Measurements from ENCODE around the gene GHRL. TPM values are rescaled to one million over a fixed set of nuclear protein-coding genes. Genes with fewer than 3 reads are reported as not detected.

GHRL gene
- total RNA-seq, 1 donor from 2014 or later: 0.55 TPM

GRCh38 chr3:10327592-10327991 is 34.8 kb upstream of the GHRL start:
- intact Hi-C loops (cut with micrococcal nuclease): no loop called here

- intact Hi-C loops (cut with micrococcal nuclease): loop anchor here (1.0 to 5.0 kb wide), 3 partner anchors 310 to 480 kb away; partner anchors contain the start of genes CRELD1 and RPUSD3
Measured at GRCh38 chr3:10322352-10322710, 29.6 kb upstream of the GHRL start.

- intact Hi-C loops (cut with micrococcal nuclease): loop anchor here (1.0 to 5.0 kb wide), 9 partner anchors 73 to 673 kb away; partner anchors contain the start of genes BRK1, CRELD1, FANCD2 and JAGN1
Measured at GRCh38 chr3:10321630-10322351, 29.0 kb upstream of the GHRL start.

GRCh38 chr3:10320320-10320677 is 27.6 kb upstream of the GHRL start:
- intact Hi-C loops (cut with micrococcal nuclease): loop anchor here (2.0 to 5.0 kb wide), 3 partner anchors 308 to 671 kb away; partner anchors contain the start of genes MTMR14 and RPUSD3

- intact Hi-C loops (cut with micrococcal nuclease): loop anchor here (2.0 to 5.0 kb wide), 3 partner anchors 308 to 671 kb away; partner anchors contain the start of genes MTMR14 and RPUSD3
Measured at GRCh38 chr3:10319804-10320203, 27.1 kb upstream of the GHRL start.

- intact Hi-C loops (cut with micrococcal nuclease): no loop called here
Measured at GRCh38 chr3:10319251-10319650, 26.5 kb upstream of the GHRL start.

GRCh38 chr3:10317961-10318350 is 25.2 kb upstream of the GHRL start:
- intact Hi-C loops (cut with micrococcal nuclease): no loop called here

GRCh38 chr3:10317311-10317960 is 24.7 kb upstream of the GHRL start:
- intact Hi-C loops (cut with micrococcal nuclease): no loop called here

GRCh38 chr3:10315771-10316344 is 23.1 kb upstream of the GHRL start:
- intact Hi-C loops (cut with micrococcal nuclease): no loop called here

- intact Hi-C loops (cut with micrococcal nuclease): no loop called here
Measured at GRCh38 chr3:10315101-10315500, 22.4 kb upstream of the GHRL start.

- intact Hi-C loops (cut with micrococcal nuclease): no loop called here
Measured at GRCh38 chr3:10312861-10313260, 20.1 kb upstream of the GHRL start.

GRCh38 chr3:10312391-10312790 is 19.6 kb upstream of the GHRL start:
- intact Hi-C loops (cut with micrococcal nuclease): no loop called here

- intact Hi-C loops (cut with micrococcal nuclease): no loop called here
Measured at GRCh38 chr3:10311710-10312109, 19.0 kb upstream of the GHRL start.

- intact Hi-C loops (cut with micrococcal nuclease): no loop called here
Measured at GRCh38 chr3:10310578-10310977, 17.8 kb upstream of the GHRL start.

GRCh38 chr3:10309736-10310135 is 17.0 kb upstream of the GHRL start:
- intact Hi-C loops (cut with micrococcal nuclease): no loop called here

GRCh38 chr3:10308678-10309077 is 15.9 kb upstream of the GHRL start:
- intact Hi-C loops (cut with micrococcal nuclease): no loop called here

- intact Hi-C loops (cut with micrococcal nuclease): no loop called here
Measured at GRCh38 chr3:10306156-10306555, 13.4 kb upstream of the GHRL start.

GRCh38 chr3:10305331-10305902 is 12.7 kb upstream of the GHRL start:
- intact Hi-C loops (cut with micrococcal nuclease): no loop called here

GRCh38 chr3:10304905-10305304 is 12.2 kb upstream of the GHRL start:
- intact Hi-C loops (cut with micrococcal nuclease): no loop called here

GRCh38 chr3:10303785-10304184 is 11.0 kb upstream of the GHRL start:
- intact Hi-C loops (cut with micrococcal nuclease): no loop called here

GRCh38 chr3:10303105-10303504 is 10.4 kb upstream of the GHRL start:
- intact Hi-C loops (cut with micrococcal nuclease): no loop called here

- intact Hi-C loops (cut with micrococcal nuclease): no loop called here
Measured at GRCh38 chr3:10300087-10300486, 7.3 kb upstream of the GHRL start.

All from T-helper 2 cell treated with Interferon-gamma antibody and Interleukin-4, amounts not matched to agents 100 ng/mL and 5 ng/mL, for 36 hours (primary cell).